CD14-positive monocyte (primary cell): ENCODE measurements around the gene SCAP. TPM values are rescaled to one million over a fixed set of nuclear protein-coding genes. Genes with fewer than 3 reads are reported as not detected.

Source experiments
- DNase-seq, 3 donors: peaks; one replicate each; pipeline ENCODE4 v3.0.0-alpha.2; 2011 to 2022
- H2AFZ ChIP-seq: 2 replicates; pipeline ENCODE4 v1.6.0; 2012; ENCODE audit warnings: mild to moderate bottlenecking, low read depth, low read length, inconsistent platforms; ENCODE audit not compliant: insufficient read depth, poor library complexity, severe bottlenecking
- H3K27ac ChIP-seq, 2 donors: 1 replicate in 1 of 2; 2 replicates in 1 of 2; pipeline ENCODE4 v1.5.1; 2012 to 2013; ENCODE audit warnings: low read length in 2 of 2, control low read depth in 1 of 2, inconsistent platforms in 1 of 2, low read depth in 1 of 2, mild to moderate bottlenecking in 1 of 2
- H3K27me3 ChIP-seq, 2 donors: one replicate each; pipeline versions ENCODE4 v1.6.0 to v1.6.1; 2011 to 2013; ENCODE audit warnings: low read length in 2 of 2; ENCODE audit not compliant: control insufficient read depth in 2 of 2, insufficient read depth in 2 of 2
- H3K36me3 ChIP-seq, 2 donors: replicated peaks in 1 of 2; 1 replicate in 1 of 2; 2 replicates in 1 of 2; pipeline versions ENCODE4 v1.5.1 to v1.6.1; 2012 to 2013; ENCODE audit warnings: low read length in 2 of 2, control low read depth in 1 of 2, inconsistent platforms in 1 of 2, mild to moderate bottlenecking in 1 of 2; ENCODE audit not compliant: insufficient read depth in 2 of 2, control insufficient read depth in 1 of 2
- H3K4me1 ChIP-seq, 2 donors: 1 replicate in 1 of 2; 2 replicates in 1 of 2; pipeline versions ENCODE4 v1.5.1 to v1.6.1; 2012 to 2013; ENCODE audit warnings: low read length in 2 of 2, control low read depth in 1 of 2, inconsistent platforms in 1 of 2, mild to moderate bottlenecking in 1 of 2, moderate library complexity in 1 of 2; ENCODE audit not compliant: insufficient read depth in 2 of 2, control insufficient read depth in 1 of 2
- H3K4me2 ChIP-seq: replicated peaks from 2 replicates; pipeline ENCODE3; 2012; ENCODE audit warnings: low read length, moderate library complexity, mild to moderate bottlenecking; ENCODE audit not compliant: poor library complexity, severe bottlenecking; ENCODE audit errors: extremely low read depth
- H3K4me3 ChIP-seq, 3 experiments: fragments of 200-600 bp in 1 of 3; sonication (generic) in 1 of 3; replicated peaks in 1 of 3; 1 replicate in 2 of 3; 2 replicates in 1 of 3; pipeline ENCODE4 v1.5.1; 2011 to 2013; ENCODE audit warnings: low read length in 3 of 3, mild to moderate bottlenecking in 3 of 3, control low read depth in 2 of 3, low read depth in 2 of 3, inconsistent platforms in 1 of 3, moderate library complexity in 1 of 3
- H3K79me2 ChIP-seq: 2 replicates; pipeline ENCODE4 v1.6.0; 2012; ENCODE audit warnings: mild to moderate bottlenecking, control low read depth, inconsistent platforms, low read length, moderate library complexity; ENCODE audit not compliant: insufficient read depth
- H3K9ac ChIP-seq: 2 replicates; pipeline ENCODE4 v1.6.0; 2017; ENCODE audit warnings: low read length, mild to moderate bottlenecking; ENCODE audit not compliant: insufficient read depth, poor library complexity, severe bottlenecking
- H3K9me3 ChIP-seq, 2 donors: replicated peaks in 1 of 2; 1 replicate in 1 of 2; 2 replicates in 1 of 2; pipeline versions ENCODE4 v1.5.1 to v1.6.1; 2012 to 2013; ENCODE audit warnings: low read length in 2 of 2, control low read depth in 1 of 2; ENCODE audit not compliant: control insufficient read depth in 1 of 2, insufficient read depth in 1 of 2
- H4K20me1 ChIP-seq: 2 replicates; pipeline ENCODE4 v1.6.0; 2012; ENCODE audit warnings: mild to moderate bottlenecking, low read length, control low read depth, moderate library complexity; ENCODE audit not compliant: insufficient read depth
- H3K27ac Mint-ChIP-seq, 7 donors: one replicate each; pipeline ENCODE4 v1.8.0; 2020; ENCODE audit warnings: mild to moderate bottlenecking in 7 of 7, mixed read lengths in 7 of 7, moderate library complexity in 6 of 7, inconsistent platforms in 2 of 7
- H3K27me3 Mint-ChIP-seq, 3 donors: one replicate each; pipeline ENCODE4 v1.8.0; 2021 to 2022; ENCODE audit warnings: low read depth in 3 of 3, mild to moderate bottlenecking in 3 of 3, mixed read lengths in 3 of 3, moderate library complexity in 3 of 3, inconsistent platforms in 1 of 3
- H3K36me3 Mint-ChIP-seq, 2 donors: one replicate each; pipeline ENCODE4 v1.8.0; 2020; ENCODE audit warnings: mixed read lengths in 2 of 2, inconsistent platforms in 1 of 2, mild to moderate bottlenecking in 1 of 2
- H3K4me1 Mint-ChIP-seq: one replicate; pipeline ENCODE4 v1.8.0; 2020; ENCODE audit warnings: mild to moderate bottlenecking, mixed read lengths
- H3K4me3 Mint-ChIP-seq, 2 donors: one replicate each; pipeline ENCODE4 v1.8.0; 2020; ENCODE audit warnings: mild to moderate bottlenecking in 2 of 2, mixed read lengths in 2 of 2, moderate library complexity in 1 of 2
- H3K9me3 Mint-ChIP-seq, 7 donors: one replicate each; pipeline ENCODE4 v1.8.0; 2020 to 2022; ENCODE audit warnings: mixed read lengths in 7 of 7, mild to moderate bottlenecking in 6 of 7, moderate library complexity in 6 of 7, inconsistent platforms in 2 of 7
- CTCF ChIP-seq: fragments of 200-600 bp; IDR thresholded peaks from one replicate; pipeline ENCODE4 v1.8.0; 2022; ENCODE audit warnings: antibody characterized with exemption, mild to moderate bottlenecking
- WGBS: methylation state at CpG from one replicate; pipeline ENCODE4 v1.1.5; 2013; ENCODE audit warnings: missing lambda C conversion rate; ENCODE audit not compliant: insufficient coverage; 5-methylcytosine and 5-hydroxymethylcytosine counted together
- intact Hi-C, 2 donors: fragments of 100-400 bp; cut with micrococcal nuclease; formaldehyde crosslinking; loops; one replicate each; pipeline versions ENCODE4 v1.15.0 to v1.15.1; 2023
- polyA plus RNA-seq, 3 donors: library from polyadenylated mRNA; depleted of rRNA in 1 of 3; unstranded in 2 of 3; stranded (reverse) in 1 of 3; fragments of 300-500 nt in 2 of 3; fragments of >200 nt in 1 of 3; fragmentation: Illumina TruSeq in 2 of 3; gene quantifications; 1 replicate in 2 of 3; 2 replicates in 1 of 3; pipeline ENCODE4 v1.2.3, GENCODE V29; 2012 to 2021

Gene SCAP
- polyA plus RNA-seq, 3 donors, result 26.3 to 27.8 (median 27.7) TPM

- Histone ChIP-seq H3K27ac (no peak overlapping the region), H2AFZ (no peak overlapping the region), H3K4me1 (peaks cover 9 to 10% of the 10 kb centered on the region in 2 donors), H3K27me3 (no peaks in the 10 kb centered on the region), H3K9me3 (no peaks in the 10 kb centered on the region), H4K20me1 (peaks cover 37% of the 10 kb centered on the region), H3K9ac (no peak overlapping the region), H3K4me2 (no peak overlapping the region), H3K36me3 (peaks cover 28 to 54% of the 10 kb centered on the region in 2 donors), H3K4me3 (no peak overlapping the region), H3K79me2 (peaks cover 15% of the 10 kb centered on the region)
- no peak for TF ChIP-seq CTCF
- DNase-seq, result peak in 1 of 3 donors; percentile 8
- intact Hi-C loops, result no loop called here
- Mint-ChIP-seq H3K4me3 (no peak overlapping the region), H3K27me3 (no peaks in the 10 kb centered on the region), H3K27ac (no peak overlapping the region), H3K4me1 (peaks cover 14% of the 10 kb centered on the region), H3K36me3 (peaks cover 38 to 57% of the 10 kb centered on the region in 2 donors), H3K9me3 (peaks cover 0 to 2% (median 0%) of the 10 kb centered on the region in 7 donors)
Measured at GRCh38 chr3:47440131-47440530, 35.6 kb downstream of the SCAP start.

GRCh38 chr3:47436180-47436579 lies 39.6 kb downstream of the SCAP start:
- H2AFZ ChIP-seq, result no peak overlapping the region
- H3K4me3 Mint-ChIP-seq, result no peak overlapping the region
- H3K27me3 Mint-ChIP-seq, result no peaks in the 10 kb centered on the region
- no peak overlapping the region for H3K4me3 ChIP-seq
- no peaks in the 10 kb centered on the region for H3K4me1 Mint-ChIP-seq
- intact Hi-C loops, result no loop called here
- H4K20me1 ChIP-seq, result peaks cover 6% of the 10 kb centered on the region
- H3K9me3 ChIP-seq, result no peaks in the 10 kb centered on the region
- peaks cover 3% of the 10 kb centered on the region for H3K79me2 ChIP-seq
- 100% methylated on average over 3 of the region's 5 CpGs for WGBS
- no peak overlapping the region for H3K9ac ChIP-seq
- no peaks in the 10 kb centered on the region for H3K4me1 ChIP-seq
- H3K4me2 ChIP-seq, result no peak overlapping the region
- peaks cover 54 to 78% of the 10 kb centered on the region in 2 donors for H3K36me3 Mint-ChIP-seq
- TF ChIP-seq CTCF, result no peak
- H3K27me3 ChIP-seq, result no peaks in the 10 kb centered on the region
- no peak overlapping the region for H3K27ac Mint-ChIP-seq
- H3K36me3 ChIP-seq, result peaks cover 51 to 70% of the 10 kb centered on the region in 2 donors
- H3K27ac ChIP-seq, result no peak overlapping the region
- no peaks in the 10 kb centered on the region for H3K9me3 Mint-ChIP-seq
- DNase-seq, result no peak
